Kidney epithelial cell (primary cell): Measurements from ENCODE around the gene SHANK3. TPM values are rescaled to one million over a fixed set of nuclear protein-coding genes. Genes with fewer than 3 reads are reported as not detected.

Experiments
- DNase-seq: peaks from one replicate; pipeline ENCODE4 v3.0.0-alpha.2; 2010; ENCODE audit warnings: low read depth
- H3K27me3 ChIP-seq: 2 replicates; pipeline ENCODE4 v1.6.0; 2011; ENCODE audit warnings: low read length; ENCODE audit not compliant: control insufficient read depth, insufficient read depth
- H3K36me3 ChIP-seq: 2 replicates; pipeline ENCODE4 v1.5.1; 2011; ENCODE audit warnings: low read length; ENCODE audit not compliant: control insufficient read depth, insufficient read depth
- H3K4me3 ChIP-seq: 2 replicates; pipeline ENCODE4 v1.5.1; 2011; ENCODE audit warnings: low read depth, mild to moderate bottlenecking, control low read depth, low read length
- total RNA-seq: library from RNA; depleted of rRNA; stranded (reverse); fragments of >200 nt; gene quantifications from 2 replicates; pipeline ENCODE4 v1.2.3, GENCODE V29; 2015
- TF ChIP-seq, protein P1 (sequence below): IDR thresholded peaks from 2 replicates; pipeline ENCODE4 v1.5.1; 2011; ENCODE audit warnings: mild to moderate bottlenecking, moderate library complexity, low read length, control low read depth, inconsistent platforms; ENCODE audit not compliant: insufficient read depth, poor library complexity, severe bottlenecking

The SHANK3 gene
- total RNA-seq, 1 donor from 2014 or later = 3.8 TPM

DNA sequence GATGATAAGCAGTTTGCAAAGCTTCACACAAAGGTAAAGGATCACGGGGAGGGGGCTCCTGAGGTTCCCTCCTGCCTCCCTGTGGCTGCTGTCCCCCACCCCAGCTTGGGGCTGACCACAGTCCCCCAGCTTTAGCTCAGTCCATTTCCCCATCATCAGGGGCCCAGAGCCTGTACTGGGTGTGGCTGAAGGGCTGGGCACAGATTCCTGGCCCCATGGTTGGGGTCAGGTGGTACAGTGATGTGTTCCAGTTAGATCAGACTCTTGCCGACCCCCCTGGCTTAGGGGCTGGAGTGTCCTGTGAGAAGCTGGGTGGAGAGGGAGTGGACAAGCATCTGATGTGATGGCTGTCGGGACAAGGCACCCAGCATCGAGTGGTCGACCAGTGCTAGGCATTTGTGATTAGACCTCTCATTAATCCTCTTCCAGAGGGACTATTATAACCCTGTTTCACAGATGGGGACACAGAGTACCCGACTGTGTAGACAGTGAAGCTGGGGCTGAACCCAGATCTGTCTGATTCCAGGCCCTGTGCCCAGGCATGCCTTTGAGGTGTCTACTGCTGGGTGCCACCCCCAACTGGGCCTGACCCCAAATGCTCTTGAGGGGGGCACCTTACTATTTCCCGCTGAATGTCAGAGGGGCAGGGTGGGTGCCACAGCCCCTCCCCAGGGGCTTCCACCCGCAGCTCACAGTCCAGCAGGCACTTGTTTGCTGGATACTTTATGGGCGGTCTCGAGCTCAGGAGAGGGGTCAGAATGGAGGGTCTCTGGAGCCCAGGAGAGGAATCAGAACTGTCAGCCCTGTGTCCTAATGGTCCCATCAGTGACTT, 4.3 kb downstream of the SHANK3 start:
- no peak overlapping the region for H3K4me3 ChIP-seq
- TF ChIP-seq, protein P1, sequence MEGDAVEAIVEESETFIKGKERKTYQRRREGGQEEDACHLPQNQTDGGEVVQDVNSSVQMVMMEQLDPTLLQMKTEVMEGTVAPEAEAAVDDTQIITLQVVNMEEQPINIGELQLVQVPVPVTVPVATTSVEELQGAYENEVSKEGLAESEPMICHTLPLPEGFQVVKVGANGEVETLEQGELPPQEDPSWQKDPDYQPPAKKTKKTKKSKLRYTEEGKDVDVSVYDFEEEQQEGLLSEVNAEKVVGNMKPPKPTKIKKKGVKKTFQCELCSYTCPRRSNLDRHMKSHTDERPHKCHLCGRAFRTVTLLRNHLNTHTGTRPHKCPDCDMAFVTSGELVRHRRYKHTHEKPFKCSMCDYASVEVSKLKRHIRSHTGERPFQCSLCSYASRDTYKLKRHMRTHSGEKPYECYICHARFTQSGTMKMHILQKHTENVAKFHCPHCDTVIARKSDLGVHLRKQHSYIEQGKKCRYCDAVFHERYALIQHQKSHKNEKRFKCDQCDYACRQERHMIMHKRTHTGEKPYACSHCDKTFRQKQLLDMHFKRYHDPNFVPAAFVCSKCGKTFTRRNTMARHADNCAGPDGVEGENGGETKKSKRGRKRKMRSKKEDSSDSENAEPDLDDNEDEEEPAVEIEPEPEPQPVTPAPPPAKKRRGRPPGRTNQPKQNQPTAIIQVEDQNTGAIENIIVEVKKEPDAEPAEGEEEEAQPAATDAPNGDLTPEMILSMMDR = no peak
- no peaks in the 10 kb centered on the region for H3K36me3 ChIP-seq
- H3K27me3 ChIP-seq = peaks cover 41% of the 10 kb centered on the region
- DNase-seq = no peak

DNA sequence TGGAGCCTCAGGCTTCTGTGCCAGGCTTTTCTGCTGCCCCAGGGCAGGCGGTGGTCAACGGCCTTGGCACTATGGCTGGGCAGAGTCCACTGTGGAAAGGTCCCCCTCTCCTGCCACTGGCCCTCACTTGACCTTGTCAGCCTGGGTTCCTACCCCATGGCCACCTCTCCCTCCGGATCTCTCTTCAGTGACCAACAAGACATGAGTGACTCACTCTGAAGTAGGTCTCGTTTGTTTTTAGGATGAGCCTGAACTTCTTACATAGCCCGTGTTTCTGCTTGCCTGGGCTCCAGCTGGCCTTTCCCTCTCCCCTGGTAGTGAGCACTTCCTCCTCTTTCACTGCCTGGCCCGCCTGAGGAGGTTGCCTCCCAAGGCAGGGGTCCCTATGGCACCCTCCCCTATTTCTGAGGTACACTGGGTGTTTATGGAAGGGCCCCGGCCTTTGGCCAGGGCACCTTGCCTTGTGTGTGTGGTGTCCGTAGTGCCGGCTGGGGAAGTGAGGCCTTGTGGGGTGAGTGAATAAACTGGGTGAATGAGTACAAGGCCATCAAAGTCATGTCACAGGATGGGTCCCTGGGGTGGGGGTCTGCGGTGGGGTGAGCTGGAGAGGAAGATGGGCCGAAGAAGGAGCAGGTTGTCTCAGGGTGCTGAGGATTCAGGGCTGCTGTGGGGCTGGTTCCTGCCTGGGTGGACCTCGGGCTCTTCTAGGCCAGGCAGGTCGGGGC, 5.0 kb downstream of the SHANK3 start:
- TF ChIP-seq, protein P1 = no peak
- DNase-seq = no peak
- Histone ChIP-seq H3K27me3 (peaks cover 33% of the 10 kb centered on the region), H3K4me3 (no peak overlapping the region), H3K36me3 (no peaks in the 10 kb centered on the region)

DNA sequence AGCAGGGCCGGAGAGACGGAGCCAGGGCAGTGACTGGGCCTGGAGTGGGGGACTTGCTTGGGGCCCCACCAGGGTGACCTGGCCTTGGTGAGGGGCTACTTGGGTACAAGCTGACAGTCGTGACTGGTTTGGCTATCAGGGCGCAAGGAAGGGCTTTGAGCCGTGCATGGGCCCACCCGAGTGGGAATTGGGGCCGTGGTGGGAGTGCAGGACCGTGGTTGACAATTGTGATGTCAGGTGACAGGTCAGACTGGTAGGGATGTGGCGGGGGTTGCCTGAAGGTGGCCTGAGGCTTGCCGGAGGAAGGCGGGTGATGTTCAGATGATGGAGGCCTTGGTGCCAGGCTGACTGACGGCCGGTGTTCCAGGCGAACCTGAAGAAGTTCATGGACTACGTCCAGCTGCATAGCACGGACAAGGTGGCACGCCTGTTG, 5.6 kb downstream of the SHANK3 start:
- TF ChIP-seq, protein P1 = no peak
- H3K36me3 ChIP-seq = no peaks in the 10 kb centered on the region
- DNase-seq = no peak
- no peak overlapping the region for H3K4me3 ChIP-seq
- peaks cover 28% of the 10 kb centered on the region for H3K27me3 ChIP-seq

DNA sequence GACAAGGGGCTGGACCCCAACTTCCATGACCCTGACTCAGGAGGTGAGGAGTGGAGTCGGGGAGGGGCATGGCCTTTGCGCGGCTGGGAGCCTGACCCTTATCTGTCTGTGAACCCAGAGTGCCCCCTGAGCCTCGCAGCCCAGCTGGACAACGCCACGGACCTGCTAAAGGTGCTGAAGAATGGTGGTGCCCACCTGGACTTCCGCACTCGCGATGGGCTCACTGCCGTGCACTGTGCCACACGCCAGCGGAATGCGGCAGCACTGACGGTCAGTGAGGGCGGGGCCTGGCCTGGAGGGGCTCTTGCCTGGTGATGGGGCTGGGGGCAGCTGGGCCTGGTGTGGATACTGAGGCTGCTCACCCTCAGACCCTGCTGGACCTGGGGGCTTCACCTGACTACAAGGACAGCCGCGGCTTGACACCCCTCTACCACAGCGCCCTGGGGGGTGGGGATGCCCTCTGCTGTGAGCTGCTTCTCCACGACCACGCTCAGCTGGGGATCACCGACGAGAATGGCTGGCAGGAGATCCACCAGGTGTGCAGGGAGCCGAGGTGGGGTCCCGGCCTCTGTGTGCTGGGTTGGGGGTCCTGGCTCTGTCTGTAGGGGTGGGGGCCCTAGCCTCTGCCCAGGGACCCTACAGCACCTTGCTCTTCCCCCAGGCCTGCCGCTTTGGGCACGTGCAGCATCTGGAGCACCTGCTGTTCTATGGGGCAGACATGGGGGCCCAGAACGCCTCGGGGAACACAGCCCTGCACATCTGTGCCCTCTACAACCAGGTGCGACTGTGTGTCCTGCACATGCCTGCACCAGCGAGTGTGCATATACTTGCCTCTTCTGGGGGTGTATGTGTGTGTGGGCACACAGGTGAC, 6.3 kb downstream of the SHANK3 start:
- TF ChIP-seq, protein P1 = no peak
- H3K36me3 ChIP-seq = no peaks in the 10 kb centered on the region
- peaks cover 22% of the 10 kb centered on the region for H3K27me3 ChIP-seq
- H3K4me3 ChIP-seq = no peak overlapping the region
- DNase-seq = no peak

DNA sequence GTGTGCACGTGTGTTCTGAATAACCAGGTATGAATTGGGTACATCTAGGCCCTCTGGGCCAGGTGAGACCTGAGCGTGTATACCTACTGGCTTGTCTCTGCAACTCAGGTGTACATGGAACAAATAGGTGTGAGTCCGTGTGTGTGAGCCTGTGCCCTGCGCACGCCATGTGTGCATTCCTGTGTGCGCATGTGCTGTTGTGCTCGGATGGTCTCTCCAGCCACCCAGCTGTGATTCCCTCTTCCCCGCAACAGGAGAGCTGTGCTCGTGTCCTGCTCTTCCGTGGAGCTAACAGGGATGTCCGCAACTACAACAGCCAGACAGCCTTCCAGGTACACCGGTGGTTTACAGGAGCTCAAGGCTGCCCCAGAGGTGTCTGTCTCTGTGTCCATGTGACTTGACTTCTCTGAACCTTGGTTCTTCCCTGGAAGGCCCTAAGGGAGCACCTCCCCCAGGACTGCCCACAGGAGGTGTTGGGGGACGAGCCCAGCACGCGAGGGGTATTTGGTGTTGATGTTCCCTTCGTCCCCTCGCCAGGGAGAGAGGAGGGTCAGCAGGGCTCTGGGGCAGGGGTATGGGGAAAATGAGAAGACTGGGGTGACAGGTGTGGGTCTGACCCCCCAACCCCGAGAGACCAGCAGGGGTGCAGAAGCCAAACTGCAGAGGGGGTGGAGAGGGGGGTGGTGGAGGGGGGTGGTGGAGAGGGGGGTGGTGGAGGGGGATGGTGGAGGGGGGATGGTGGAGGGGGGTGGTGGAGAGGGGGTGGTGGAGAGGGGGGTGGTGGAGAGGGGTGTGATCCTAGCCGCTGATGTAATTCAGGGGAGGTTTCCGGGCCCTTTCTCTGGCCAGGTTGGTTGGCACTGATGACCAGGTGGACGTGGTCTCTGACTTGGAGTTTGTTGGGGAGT, 10.7 kb downstream of the SHANK3 start:
- H3K36me3 ChIP-seq = no peaks in the 10 kb centered on the region
- TF ChIP-seq, protein P1 = no peak
- peaks cover 2% of the 10 kb centered on the region for H3K27me3 ChIP-seq
- H3K4me3 ChIP-seq = no peak overlapping the region
- no peak for DNase-seq
